Spleen (tissue), 7 donors: ENCODE measurements around the gene PAX3.

ENCODE experiments used
- POLR2A ChIP-seq, 3 donors: fragments of 450-650 bp; IDR thresholded peaks; one replicate each; pipeline ENCODE4 v1.5.1; 2017; ENCODE audit warnings: antibody characterized with exemption in 3 of 3, mild to moderate bottlenecking in 1 of 3
- POLR2AphosphoS5 ChIP-seq, 3 donors: sonication (generic); formaldehyde crosslinking; IDR thresholded peaks; one replicate each; pipeline ENCODE4 v1.5.1; 2017; ENCODE audit warnings: antibody characterized with exemption in 3 of 3
- TF ChIP-seq, protein P1 (sequence below), 11 experiments: fragments of 200-600 bp in 7 of 11; fragments of 450-650 bp in 4 of 11; sonication (generic) in 4 of 11; IDR thresholded peaks in 8 of 11; conservative IDR thresholded peaks in 3 of 11; 1 replicate in 7 of 11; 2 replicates in 4 of 11; pipeline versions ENCODE4 v1.4.0 to v1.8.0; 2016 to 2021; ENCODE audit warnings: antibody characterized with exemption in 11 of 11, inconsistent platforms in 4 of 11, mild to moderate bottlenecking in 1 of 11
- donor health status: DM: no; HTN: no; CAD: no; lungs with moderate emphysema.
- donor health status: DM: no; HTN: no; CAD: no.
- donor health status: DM: no; HTN: no; CAD: no.

DNA sequence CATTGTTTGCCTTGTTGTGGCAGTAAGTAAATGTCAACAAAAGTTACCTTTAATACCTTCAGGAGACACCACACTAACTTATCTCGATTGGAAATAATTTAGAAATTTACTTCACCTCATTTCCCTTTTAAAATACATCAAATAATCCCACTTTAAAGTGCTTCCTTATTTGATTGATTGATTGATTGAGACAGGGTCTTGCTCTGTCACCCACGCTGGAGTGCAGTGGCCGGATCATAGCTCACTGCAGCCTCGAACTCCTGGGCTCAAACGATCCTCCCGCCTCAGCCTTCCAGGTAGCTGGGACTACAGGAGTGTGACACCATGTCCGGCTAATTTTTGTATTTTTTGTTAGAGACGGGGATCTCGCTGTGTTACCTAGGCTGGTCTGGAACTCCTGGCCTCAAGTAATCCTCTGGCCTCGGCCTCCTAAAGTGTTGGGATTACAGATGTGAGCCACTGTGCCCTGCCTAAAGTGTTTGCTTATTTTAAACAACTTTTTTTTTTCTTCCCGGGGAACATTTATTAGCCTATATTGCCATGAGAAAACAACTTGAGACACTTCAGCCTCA is 12.0 kb upstream of the PAX3 start:
- TF ChIP-seq POLR2A (IDR thresholded peaks at IDR 0.05): no peak
- TF ChIP-seq, protein P1, sequence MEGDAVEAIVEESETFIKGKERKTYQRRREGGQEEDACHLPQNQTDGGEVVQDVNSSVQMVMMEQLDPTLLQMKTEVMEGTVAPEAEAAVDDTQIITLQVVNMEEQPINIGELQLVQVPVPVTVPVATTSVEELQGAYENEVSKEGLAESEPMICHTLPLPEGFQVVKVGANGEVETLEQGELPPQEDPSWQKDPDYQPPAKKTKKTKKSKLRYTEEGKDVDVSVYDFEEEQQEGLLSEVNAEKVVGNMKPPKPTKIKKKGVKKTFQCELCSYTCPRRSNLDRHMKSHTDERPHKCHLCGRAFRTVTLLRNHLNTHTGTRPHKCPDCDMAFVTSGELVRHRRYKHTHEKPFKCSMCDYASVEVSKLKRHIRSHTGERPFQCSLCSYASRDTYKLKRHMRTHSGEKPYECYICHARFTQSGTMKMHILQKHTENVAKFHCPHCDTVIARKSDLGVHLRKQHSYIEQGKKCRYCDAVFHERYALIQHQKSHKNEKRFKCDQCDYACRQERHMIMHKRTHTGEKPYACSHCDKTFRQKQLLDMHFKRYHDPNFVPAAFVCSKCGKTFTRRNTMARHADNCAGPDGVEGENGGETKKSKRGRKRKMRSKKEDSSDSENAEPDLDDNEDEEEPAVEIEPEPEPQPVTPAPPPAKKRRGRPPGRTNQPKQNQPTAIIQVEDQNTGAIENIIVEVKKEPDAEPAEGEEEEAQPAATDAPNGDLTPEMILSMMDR (IDR thresholded peaks at IDR 0.05 in 8 of 11, conservative IDR thresholded peaks at IDR 0.05 in 3 of 11): no peak
- TF ChIP-seq POLR2AphosphoS5 (IDR thresholded peaks at IDR 0.05): no peak
